CD4-positive, alpha-beta T cell (primary cell): ENCODE results near the gene A2M. TPM values are rescaled to one million over a fixed set of nuclear protein-coding genes. Genes with fewer than 3 reads are reported as not detected.
A peak's percentile ranks its signal among the peaks of the same experiment; 100 is the strongest.

Source experiments
- ATAC-seq: fragments of 200-7000 bp; cut with Tn5 transposase; one replicate; pipeline ENCODE4 v1.10.0; 2022; ENCODE audit warnings: mild to moderate bottlenecking; ENCODE audit not compliant: poor library complexity
- CTCF ChIA-PET: fragments of 350-600 bp; sonication (Branson Sonifier 250); formaldehyde crosslinking; loops from one replicate; lab custom pipeline; 2021; ENCODE audit warnings: antibody characterized with exemption, inconsistent platforms; lab: Charles Lee
- POLR2A ChIA-PET: fragments of 350-600 bp; sonication (Branson Sonifier 250); formaldehyde crosslinking; loops from one replicate; lab custom pipeline; 2021; ENCODE audit warnings: antibody characterized with exemption, inconsistent platforms; lab: Charles Lee
- DNase-seq, 14 experiments: peaks; one replicate each; pipeline ENCODE4 v3.0.0-alpha.2; 2013 to 2020; ENCODE audit warnings: mixed read lengths in 2 of 14
- H3K27ac ChIP-seq, 2 donors: one replicate each; pipeline versions ENCODE4 v1.5.1 to v1.7.0; 2013; ENCODE audit warnings: low read length in 2 of 2, low read depth in 1 of 2, mild to moderate bottlenecking in 1 of 2
- H3K27me3 ChIP-seq, 2 experiments: 1 replicate in 1 of 2; 2 replicates in 1 of 2; pipeline versions ENCODE4 v1.6.1 to v1.7.0; 2013; ENCODE audit warnings: low read length in 2 of 2, control low read depth in 1 of 2, mild to moderate bottlenecking in 1 of 2, moderate library complexity in 1 of 2; ENCODE audit not compliant: insufficient read depth in 2 of 2, control insufficient read depth in 1 of 2
- H3K36me3 ChIP-seq: one replicate; pipeline ENCODE4 v1.6.1; 2013; ENCODE audit warnings: low read length, control low read depth; ENCODE audit not compliant: insufficient read depth
- H3K4me1 ChIP-seq: one replicate; pipeline ENCODE4 v1.6.1; 2013; ENCODE audit warnings: low read length, control low read depth; ENCODE audit not compliant: insufficient read depth
- H3K4me3 ChIP-seq: one replicate; pipeline ENCODE4 v1.5.1; 2013; ENCODE audit warnings: mild to moderate bottlenecking, low read length, moderate library complexity
- H3K9me3 ChIP-seq, 2 experiments: 1 replicate in 1 of 2; 2 replicates in 1 of 2; pipeline versions ENCODE4 v1.6.1 to v1.7.0; 2013; ENCODE audit warnings: low read length in 2 of 2, mild to moderate bottlenecking in 2 of 2, control low read depth in 1 of 2, moderate library complexity in 1 of 2; ENCODE audit not compliant: control insufficient read depth in 1 of 2, insufficient read depth in 1 of 2
- H3K27ac Mint-ChIP-seq: one replicate; pipeline ENCODE4 v1.8.0; 2020; ENCODE audit warnings: mixed read lengths
- H3K27me3 Mint-ChIP-seq: one replicate; pipeline ENCODE4 v1.8.0; 2021; ENCODE audit warnings: mixed read lengths
- H3K36me3 Mint-ChIP-seq: one replicate; pipeline ENCODE4 v1.8.0; 2021; ENCODE audit warnings: low read depth, mixed read lengths
- H3K4me1 Mint-ChIP-seq: one replicate; pipeline ENCODE4 v1.8.0; 2021; ENCODE audit warnings: low read depth, mixed read lengths
- H3K4me3 Mint-ChIP-seq: one replicate; pipeline ENCODE4 v1.8.0; 2020; ENCODE audit warnings: mild to moderate bottlenecking, mixed read lengths
- H3K9me3 Mint-ChIP-seq: one replicate; pipeline ENCODE4 v1.8.0; 2020; ENCODE audit warnings: mixed read lengths
- CTCF ChIP-seq: fragments of 200-600 bp; IDR thresholded peaks from one replicate; pipeline ENCODE4 v1.8.0; 2022; ENCODE audit warnings: antibody characterized with exemption, mild to moderate bottlenecking
- intact Hi-C, 2 experiments: fragments of 100-400 bp; cut with DNase I in 1 of 2; cut with micrococcal nuclease in 1 of 2; formaldehyde crosslinking; loops; one replicate each; pipeline versions ENCODE4 v1.15.1 to v1.9.0; 2023 to 2025; cut with DNase I, micrococcal nuclease
- total RNA-seq, 174 experiments: library from RNA in 2 of 174; stranded (reverse) in 2 of 174; gene quantifications; one replicate each; pipeline ENCODE4 v1.2.3 and lab custom pipeline; 2021 to 2026

Gene A2M
- total RNA-seq, 2 experiments from 2014 or later: not detected

DNA sequence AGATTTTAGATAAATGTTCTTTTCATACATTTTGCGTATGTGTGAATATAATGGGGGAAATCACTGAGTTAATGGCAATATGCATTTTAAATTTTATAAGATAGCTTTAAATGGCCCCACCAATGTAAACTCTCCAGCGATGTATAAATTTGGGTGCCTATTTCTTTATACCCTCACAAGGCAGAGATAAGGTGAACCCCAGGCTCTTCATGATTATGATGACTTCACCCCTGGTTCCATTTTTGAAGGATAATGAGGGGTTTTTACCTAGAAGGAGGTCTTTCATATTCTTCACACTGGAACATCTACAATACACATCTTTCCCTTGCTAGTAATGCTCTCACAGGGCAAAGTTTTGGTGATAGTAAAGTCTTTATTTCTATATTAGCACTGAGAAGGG lies 91.2 kb downstream of the A2M start:
- H3K9me3 Mint-ChIP-seq: peaks cover 3% of the 10 kb centered on the region
- DNase-seq: no peak
- Histone ChIP-seq H3K9me3 (peaks cover 0 to 3% of the 10 kb centered on the region in 2 experiments), H3K27ac (peak overlapping the region; percentile 58 to 92), H3K4me3 (no peak overlapping the region), H3K27me3 (no peaks in the 10 kb centered on the region), H3K4me1 (peaks cover 67% of the 10 kb centered on the region), H3K36me3 (peaks cover 5% of the 10 kb centered on the region)
- H3K27ac Mint-ChIP-seq: no peak overlapping the region
- intact Hi-C loops: loop anchor here (2.0 to 5.0 kb wide), 2 partner anchors 34 to 37 kb away; partner anchors contain the start of gene KLRG1 (in 1 of the 2)
- ChIA-PET POLR2A (interaction anchor here (0.6 to 8.6 kb wide), 9 partner anchors 10 to 74 kb away, joined by 3 to 70 read pairs (median 5); partner anchors contain the start of gene M6PR), CTCF (interaction anchor here (1.1 to 4.2 kb wide), 3 partner anchors 25 to 74 kb away, joined by 4 to 25 read pairs (median 5); partner anchors contain the start of gene M6PR)
- H3K4me3 Mint-ChIP-seq: no peak overlapping the region
- no peaks in the 10 kb centered on the region for H3K27me3 Mint-ChIP-seq
- ATAC-seq: no peak
- H3K4me1 Mint-ChIP-seq: peaks cover 46% of the 10 kb centered on the region
- H3K36me3 Mint-ChIP-seq: peaks cover 14% of the 10 kb centered on the region
- no peak for TF ChIP-seq CTCF

DNA sequence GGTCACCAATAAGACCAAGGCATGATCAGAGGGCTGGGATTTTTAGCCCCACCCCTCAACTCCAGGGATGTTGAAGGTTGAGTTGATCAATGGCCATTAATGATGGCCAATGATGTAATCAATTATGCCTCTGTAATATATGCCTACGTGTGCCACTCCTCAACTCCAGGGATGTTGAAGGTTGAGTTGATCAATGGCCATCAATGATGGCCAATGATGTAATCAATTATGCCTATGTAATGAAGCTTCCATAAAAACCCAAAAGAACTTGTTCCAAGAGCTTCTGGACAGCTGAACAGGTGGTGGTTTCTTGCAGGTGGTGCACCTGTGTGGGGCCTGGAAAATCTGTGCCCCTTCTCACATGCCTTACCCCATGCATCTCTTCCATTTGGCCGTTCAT lies 93.1 kb downstream of the A2M start:
- H3K4me3 Mint-ChIP-seq: no peak overlapping the region
- peaks cover 10% of the 10 kb centered on the region for H3K9me3 Mint-ChIP-seq
- ChIA-PET POLR2A (interaction anchor here (0.9 to 8.6 kb wide), 2 partner anchors 16 to 72 kb away, joined by 3 to 70 read pairs; partner anchors contain the start of gene M6PR), CTCF (interaction anchor here (1.1 to 4.2 kb wide), 3 partner anchors 62 to 72 kb away, joined by 3 to 25 read pairs (median 4); partner anchors contain the start of gene M6PR)
- Histone ChIP-seq H3K4me1 (peaks cover 50% of the 10 kb centered on the region), H3K27ac (peak overlapping the region in 1 of 2 donors; percentile 7), H3K27me3 (no peaks in the 10 kb centered on the region), H3K9me3 (peaks cover 3 to 6% of the 10 kb centered on the region in 2 experiments), H3K36me3 (peaks cover 5% of the 10 kb centered on the region), H3K4me3 (no peak overlapping the region)
- H3K36me3 Mint-ChIP-seq: peaks cover 25% of the 10 kb centered on the region
- H3K27ac Mint-ChIP-seq: no peak overlapping the region
- no peak for TF ChIP-seq CTCF
- DNase-seq: no peak
- ATAC-seq: no peak
- no peaks in the 10 kb centered on the region for H3K27me3 Mint-ChIP-seq
- H3K4me1 Mint-ChIP-seq: peaks cover 47% of the 10 kb centered on the region
- intact Hi-C loops: loop anchor here in 1 of 2 experiments (5.0 kb wide), 1 partner anchor 35 kb away; the partner anchor contains the start of gene KLRG1

Other genes starting within 250 kb of the A2M start
- 10 to 100 TPM; 46.6 to 47.2 TPM for gene PHC1, start 201.4 kb downstream of the A2M start, total RNA-seq
- gene M6PR, start 166.3 kb downstream of the A2M start, total RNA-seq: 10 to 100 TPM; 53.4 to 55.8 TPM
- gene KLRG1, start 126.4 kb downstream of the A2M start, total RNA-seq: 10 to 100 TPM in 1 of 2 experiments, 1 to 10 TPM in 1; 8.4 to 10.5 TPM
- not detected for gene PZP, start 92.5 kb upstream of the A2M start, total RNA-seq